H1 (cell line): ENCODE data around the gene RXFP4. TPM values are rescaled to one million over a fixed set of nuclear protein-coding genes. Genes with fewer than 3 reads are reported as not detected.

Experiments used
- CTCF ChIA-PET: fragments of 300-600 bp; sonication (Branson Sonifier 250); formaldehyde crosslinking; loops from one replicate; lab custom pipeline; 2021; ENCODE audit not compliant: partially characterized antibody; lab: Charles Lee
- POLR2A ChIA-PET: fragments of 300-600 bp; sonication (Branson Sonifier 250); formaldehyde crosslinking; loops from one replicate; lab custom pipeline; 2021; ENCODE audit warnings: inconsistent platforms; ENCODE audit not compliant: partially characterized antibody; lab: Charles Lee
- DNase-seq, 2 experiments: peaks; one replicate each; pipeline versions ENCODE4 v3.0.0 to v3.0.0-alpha.2; 2010 to 2022; ENCODE audit warnings: low spot score in 2 of 2, low read depth in 1 of 2, mixed read lengths in 1 of 2
- FAIRE-seq: peaks from 2 replicates; lab custom pipeline; 2011; peaks lifted over from hg19 to GRCh38; lab: Jason Lieb, UNC
- H2AFZ ChIP-seq: 2 replicates; pipeline ENCODE4 v1.8.1; 2012; ENCODE audit warnings: low read length, inconsistent platforms
- H2AK5ac ChIP-seq: 2 replicates; pipeline ENCODE4 v1.6.1; 2013; ENCODE audit warnings: low read depth, low read length
- H2BK120ac ChIP-seq: replicated peaks from 2 replicates; pipeline ENCODE3; 2013; ENCODE audit warnings: low read depth, low read length, inconsistent platforms
- H2BK12ac ChIP-seq: 2 replicates; pipeline ENCODE4 v1.6.1; 2013; ENCODE audit warnings: low read depth, low read length
- H2BK15ac ChIP-seq: 2 replicates; pipeline ENCODE4 v1.6.1; 2013; ENCODE audit warnings: low read length
- H2BK20ac ChIP-seq: 2 replicates; pipeline ENCODE4 v1.6.1; 2013; ENCODE audit warnings: low read length
- H2BK5ac ChIP-seq: 2 replicates; pipeline ENCODE4 v1.6.1; 2013; ENCODE audit warnings: low read depth, low read length
- H3K14ac ChIP-seq: 2 replicates; pipeline ENCODE4 v1.6.1; 2013; ENCODE audit warnings: inconsistent platforms; ENCODE audit not compliant: insufficient read length
- H3K18ac ChIP-seq: 2 replicates; pipeline ENCODE4 v1.6.1; 2013; ENCODE audit warnings: low read length; ENCODE audit errors: extremely low read depth
- H3K23ac ChIP-seq: 2 replicates; pipeline ENCODE4 v1.6.1; 2013; ENCODE audit warnings: inconsistent platforms; ENCODE audit not compliant: insufficient read length
- H3K23me2 ChIP-seq: 2 replicates; pipeline ENCODE4 v1.6.1; 2013; ENCODE audit warnings: low read depth, low read length
- H3K27ac ChIP-seq: 2 replicates; pipeline ENCODE4 v1.6.1; 2011; ENCODE audit warnings: low read depth, low read length, inconsistent platforms
- H3K27me3 ChIP-seq, 4 experiments: replicated peaks in 1 of 4; 1 replicate in 1 of 4; 2 replicates in 3 of 4; pipeline versions ENCODE4 v1.6.1 to v1.8.1; 2011 to 2013; ENCODE audit warnings: low read length in 3 of 4, mild to moderate bottlenecking in 3 of 4, inconsistent platforms in 2 of 4, mixed read lengths in 2 of 4, moderate library complexity in 1 of 4; ENCODE audit not compliant: control insufficient read depth in 3 of 4, insufficient read depth in 3 of 4; ENCODE audit errors: extremely low read depth in 1 of 4
- H3K36me3 ChIP-seq, 4 experiments: 2 replicates each; pipeline versions ENCODE4 v1.6.1 to v1.8.1; 2011 to 2013; ENCODE audit warnings: mild to moderate bottlenecking in 4 of 4, low read length in 3 of 4, moderate library complexity in 2 of 4, control low read depth in 1 of 4, inconsistent platforms in 1 of 4; ENCODE audit not compliant: insufficient read depth in 4 of 4, control insufficient read depth in 2 of 4
- H3K4ac ChIP-seq: replicated peaks from 2 replicates; pipeline ENCODE3; 2013; ENCODE audit warnings: low read length, low read depth, mixed read lengths, inconsistent platforms; ENCODE audit not compliant: insufficient read length
- H3K4me1 ChIP-seq, 4 experiments: replicated peaks in 1 of 4; 1 replicate in 1 of 4; 2 replicates in 3 of 4; pipeline versions ENCODE4 v1.6.1 to v1.8.1; 2011 to 2013; ENCODE audit warnings: low read length in 3 of 4, inconsistent platforms in 2 of 4, mixed read lengths in 1 of 4; ENCODE audit not compliant: insufficient read depth in 4 of 4, control insufficient read depth in 3 of 4
- H3K4me2 ChIP-seq, 2 experiments: 2 replicates each; pipeline versions ENCODE4 v1.6.1 to v1.8.1; 2011 to 2013; ENCODE audit warnings: low read depth in 2 of 2, low read length in 2 of 2, control low read depth in 1 of 2, inconsistent platforms in 1 of 2, mild to moderate bottlenecking in 1 of 2; ENCODE audit not compliant: insufficient read depth in 1 of 2
- H3K4me3 ChIP-seq, 4 experiments: fragments of 200-600, 300-600 bp in 1 of 4; sonication (generic), shearing (Covaris generic), sonication (Bioruptor Twin) in 1 of 4; 2 replicates each; pipeline versions ENCODE4 v1.5.1 to v1.8.1; 2011 to 2016; ENCODE audit warnings: low read length in 4 of 4, low read depth in 3 of 4, control low read depth in 2 of 4, inconsistent platforms in 2 of 4, mild to moderate bottlenecking in 2 of 4, mixed read lengths in 1 of 4, moderate library complexity in 1 of 4; ENCODE audit not compliant: insufficient read depth in 2 of 4; ENCODE audit errors: extremely low read depth in 1 of 4
- H3K56ac ChIP-seq: replicated peaks from 2 replicates; pipeline ENCODE3; 2013; ENCODE audit warnings: low read depth, mild to moderate bottlenecking, mixed read lengths, low read length, inconsistent platforms; ENCODE audit not compliant: insufficient read length
- H3K79me1 ChIP-seq: 2 replicates; pipeline ENCODE4 v1.6.1; 2013; ENCODE audit warnings: low read depth, low read length, control low read depth
- H3K79me2 ChIP-seq, 2 experiments: 2 replicates each; pipeline versions ENCODE4 v1.6.1 to v1.8.1; 2012 to 2013; ENCODE audit warnings: low read length in 2 of 2, mild to moderate bottlenecking in 2 of 2, inconsistent platforms in 1 of 2; ENCODE audit not compliant: insufficient read depth in 2 of 2, control insufficient read depth in 1 of 2
- H3K9ac ChIP-seq, 4 experiments: replicated peaks in 1 of 4; 1 replicate in 1 of 4; 2 replicates in 3 of 4; pipeline versions ENCODE4 v1.6.1 to v1.8.1; 2011 to 2013; ENCODE audit warnings: low read depth in 3 of 4, low read length in 3 of 4, control low read depth in 2 of 4, mild to moderate bottlenecking in 2 of 4, moderate library complexity in 2 of 4, inconsistent platforms in 1 of 4; ENCODE audit errors: extremely low read depth in 1 of 4
- H3K9me3 ChIP-seq, 2 experiments: 2 replicates each; pipeline versions ENCODE4 v1.6.1 to v1.8.1; 2012 to 2013; ENCODE audit warnings: mild to moderate bottlenecking in 2 of 2, moderate library complexity in 2 of 2, control low read depth in 1 of 2, inconsistent platforms in 1 of 2, low read depth in 1 of 2, low read length in 1 of 2, mixed read lengths in 1 of 2; ENCODE audit not compliant: insufficient read depth in 2 of 2
- H4K20me1 ChIP-seq, 2 experiments: replicated peaks in 1 of 2; 2 replicates each; pipeline versions ENCODE3 to v1.8.1; 2011 to 2013; ENCODE audit warnings: inconsistent platforms in 2 of 2, low read length in 2 of 2, mild to moderate bottlenecking in 1 of 2; ENCODE audit not compliant: insufficient read depth in 2 of 2, control insufficient read depth in 1 of 2
- H4K5ac ChIP-seq: 2 replicates; pipeline ENCODE4 v1.6.1; 2013; ENCODE audit warnings: low read length, low read depth, mixed read lengths, inconsistent platforms; ENCODE audit not compliant: insufficient read length
- H4K8ac ChIP-seq: 2 replicates; pipeline ENCODE4 v1.8.0; 2013; ENCODE audit warnings: mild to moderate bottlenecking, moderate library complexity, low read length, inconsistent platforms; ENCODE audit not compliant: insufficient read depth; ENCODE audit errors: extremely low read depth
- H4K91ac ChIP-seq: replicated peaks from 2 replicates; pipeline ENCODE3; 2013; ENCODE audit warnings: low read length, mixed read lengths, inconsistent platforms; ENCODE audit not compliant: insufficient read length
- CBX5 ChIP-seq: fragments of 300-800, 300-1000 bp; sonication (generic); IDR thresholded peaks from 2 replicates; pipeline ENCODE4 v1.7.1; 2016; ENCODE audit warnings: antibody characterized with exemption, low read length, low read depth
- CREB1 ChIP-seq: IDR thresholded peaks from 2 replicates; pipeline ENCODE4 v1.6.1; 2012; ENCODE audit warnings: inconsistent platforms
- EGR1 ChIP-seq: IDR thresholded peaks from 2 replicates; pipeline ENCODE4 v1.6.1; 2011; ENCODE audit warnings: low read depth, low read length, borderline replicate concordance
- JUN ChIP-seq: IDR thresholded peaks from 2 replicates; pipeline ENCODE4 v1.6.1; 2011; ENCODE audit warnings: low read depth, mild to moderate bottlenecking, improper control_type of control experiment, low read length
- NRF1 ChIP-seq: IDR thresholded peaks from 2 replicates; pipeline ENCODE4 v1.6.1; 2011; ENCODE audit warnings: mild to moderate bottlenecking, low read depth, low read length, improper control_type of control experiment
- RBBP5 ChIP-seq: IDR thresholded peaks from 2 replicates; pipeline ENCODE4 v1.7.1; 2012; ENCODE audit warnings: low read depth, mild to moderate bottlenecking, inconsistent platforms, low read length, moderate library complexity, borderline replicate concordance
- RNF2 ChIP-seq: fragments of 200-900, 300-1000 bp; sonication (generic); IDR thresholded peaks from 2 replicates; pipeline ENCODE4 v1.7.1; 2016; ENCODE audit warnings: borderline replicate concordance, low read depth, mild to moderate bottlenecking, antibody characterized with exemption, low read length; ENCODE audit not compliant: poor library complexity, severe bottlenecking; ENCODE audit errors: missing control alignments
- SP2 ChIP-seq: IDR thresholded peaks from 2 replicates; pipeline ENCODE4 v1.6.1; 2012; ENCODE audit warnings: mild to moderate bottlenecking, low read length, inconsistent platforms
- TEAD4 ChIP-seq: IDR thresholded peaks from 2 replicates; pipeline ENCODE4 v1.6.1; 2012; ENCODE audit warnings: low read depth, low read length, inconsistent platforms, mixed read lengths
- WGBS, 2 experiments: shearing (Covaris generic) in 1 of 2; methylation state at CpG; one replicate each; pipeline versions ENCODE4 v1.1.6 to v1.1.7; 2013 to 2015; ENCODE audit warnings: low lambda C conversion rate in 2 of 2, mixed read lengths in 2 of 2, inconsistent platforms in 1 of 2, low coverage in 1 of 2, missing lambda C conversion rate in 1 of 2; ENCODE audit not compliant: insufficient replicate concordance in 2 of 2, insufficient coverage in 1 of 2, insufficient read length in 1 of 2; ENCODE audit errors: extremely low coverage in 1 of 2, missing lambda C conversion rate in 1 of 2; 5-methylcytosine and 5-hydroxymethylcytosine counted together
- polyA plus RNA-seq, 7 experiments: library from polyadenylated mRNA; depleted of rRNA in 3 of 7; stranded (reverse) in 5 of 7; unstranded in 2 of 7; fragments of >200 nt in 5 of 7; fragments of 200-250 nt in 2 of 7; gene quantifications; 1 replicate in 5 of 7; 2 replicates in 1 of 7; 4 replicates in 1 of 7; pipeline versions ENCODE4 v1.2.1 to v1.2.3, GENCODE V29; 2011 to 2013; ENCODE audit warnings: missing spikeins in 2 of 7, mixed read lengths in 2 of 7
- total RNA-seq: library from RNA; stranded (reverse); fragmentation: NEBNext Ultra II Directional; extraction: Animal tissue kit (Norgen Biotek cat#: 25700); gene quantifications from 2 replicates; pipeline ENCODE4 v1.2.1, GENCODE V29; 2021
- TF ChIP-seq, protein P1 (sequence below): IDR thresholded peaks from 2 replicates; pipeline ENCODE4 v1.6.1; 2012; ENCODE audit warnings: low read length, inconsistent platforms
- TF ChIP-seq, protein P2 (sequence below): IDR thresholded peaks from 2 replicates; pipeline ENCODE4 v1.6.1; 2012; ENCODE audit warnings: inconsistent platforms

RXFP4 gene
- total and polyA plus RNA-seq, 2 of the 8 experiments (the other 6 are each of a cell fraction or from before 2014, with no cell fraction given), result not detected

GRCh38 chr1:155968670-155969069 is 27.2 kb downstream of the RXFP4 start:
- Histone ChIP-seq H3K9me3 (no peaks in the 10 kb centered on the region), H3K27ac (0 out of 2 replicates have a peak overlapping the region, but pooled peaks have one; percentile 44), H3K4me2 (no peak overlapping the region), H4K91ac (no peak overlapping the region), H3K4ac (no peak overlapping the region), H4K20me1 (peaks cover 17 to 31% of the 10 kb centered on the region in 2 experiments), H2BK120ac (no peak overlapping the region), H3K23ac (no peak overlapping the region), H4K5ac (no peak overlapping the region), H3K36me3 (peaks cover 17 to 42% (median 29%) of the 10 kb centered on the region in 4 experiments), H4K8ac (no peak overlapping the region), H3K4me3 (no peak overlapping the region), H2AK5ac (no peak overlapping the region), H3K4me1 (peaks cover 0 to 33% (median 17%) of the 10 kb centered on the region in 4 experiments; a peak in 6 of 7 replicates), H3K79me1 (peaks cover 29% of the 10 kb centered on the region), H3K79me2 (peaks cover 11 to 57% of the 10 kb centered on the region in 2 experiments), H3K14ac (no peak overlapping the region), H2BK5ac (no peak overlapping the region), H2BK12ac (no peak overlapping the region), H2BK15ac (no peak overlapping the region), H3K23me2 (no peaks in the 10 kb centered on the region), H2BK20ac (no peak overlapping the region), H3K18ac (no peak overlapping the region), H3K56ac (no peak overlapping the region), H3K27me3 (no peaks in the 10 kb centered on the region), H2AFZ (no peak overlapping the region), H3K9ac (no peak overlapping the region)
- DNase-seq (no peak), FAIRE-seq (no peak)
- ChIA-PET CTCF (interaction anchor here (0.7 to 6.7 kb wide), 12 partner anchors 9 to 173 kb away, joined by 3 to 79 read pairs (median 8); partner anchors contain the start of genes ARHGEF2, LAMTOR2 and UBQLN4), POLR2A (interaction anchor here (0.9 to 16.7 kb wide), 6 partner anchors 16 to 115 kb away, joined by 3 to 282 read pairs (median 7); partner anchors contain the start of genes ARHGEF2 and KHDC4)
- 91% methylated on average over 3 of the region's 3 CpGs; no CpG with 5 or more reads in 1 of the 2 experiments for WGBS, 2 experiments
- TF ChIP-seq, protein P1, sequence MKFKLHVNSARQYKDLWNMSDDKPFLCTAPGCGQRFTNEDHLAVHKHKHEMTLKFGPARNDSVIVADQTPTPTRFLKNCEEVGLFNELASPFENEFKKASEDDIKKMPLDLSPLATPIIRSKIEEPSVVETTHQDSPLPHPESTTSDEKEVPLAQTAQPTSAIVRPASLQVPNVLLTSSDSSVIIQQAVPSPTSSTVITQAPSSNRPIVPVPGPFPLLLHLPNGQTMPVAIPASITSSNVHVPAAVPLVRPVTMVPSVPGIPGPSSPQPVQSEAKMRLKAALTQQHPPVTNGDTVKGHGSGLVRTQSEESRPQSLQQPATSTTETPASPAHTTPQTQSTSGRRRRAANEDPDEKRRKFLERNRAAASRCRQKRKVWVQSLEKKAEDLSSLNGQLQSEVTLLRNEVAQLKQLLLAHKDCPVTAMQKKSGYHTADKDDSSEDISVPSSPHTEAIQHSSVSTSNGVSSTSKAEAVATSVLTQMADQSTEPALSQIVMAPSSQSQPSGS, result no peak
- TF ChIP-seq JUN, result no peak
- TF ChIP-seq EGR1, result no peak
- no peak for TF ChIP-seq CBX5
- TF ChIP-seq SP2, result no peak
- no peak for TF ChIP-seq NRF1
- no peak for TF ChIP-seq RBBP5
- TF ChIP-seq TEAD4, result no peak
- TF ChIP-seq RNF2, result no peak
- no peak for TF ChIP-seq CREB1
- TF ChIP-seq, protein P2, sequence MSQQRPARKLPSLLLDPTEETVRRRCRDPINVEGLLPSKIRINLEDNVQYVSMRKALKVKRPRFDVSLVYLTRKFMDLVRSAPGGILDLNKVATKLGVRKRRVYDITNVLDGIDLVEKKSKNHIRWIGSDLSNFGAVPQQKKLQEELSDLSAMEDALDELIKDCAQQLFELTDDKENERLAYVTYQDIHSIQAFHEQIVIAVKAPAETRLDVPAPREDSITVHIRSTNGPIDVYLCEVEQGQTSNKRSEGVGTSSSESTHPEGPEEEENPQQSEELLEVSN, result no peak
